H1 (cell line): ENCODE measurements around the gene GRM7.

Experiments
- BCL11A ChIP-seq, 2 experiments: IDR thresholded peaks; one replicate each; pipeline ENCODE4 v1.6.1; 2011; ENCODE audit warnings: low read depth in 2 of 2, low read length in 2 of 2, mild to moderate bottlenecking in 2 of 2
- CREB1 ChIP-seq: IDR thresholded peaks from 2 replicates; pipeline ENCODE4 v1.6.1; 2012; ENCODE audit warnings: inconsistent platforms
- CTCF ChIP-seq, 3 experiments: IDR thresholded peaks; 1 replicate in 2 of 3; 2 replicates in 1 of 3; pipeline versions ENCODE4 v1.5.1 to v1.6.1; 2011; ENCODE audit warnings: low read length in 3 of 3, mild to moderate bottlenecking in 3 of 3, inconsistent platforms in 2 of 3, low read depth in 1 of 3, moderate library complexity in 1 of 3; ENCODE audit not compliant: insufficient read depth in 1 of 3; ENCODE audit errors: control extremely low read depth in 1 of 3
- EP300 ChIP-seq, 2 experiments: IDR thresholded peaks; 1 replicate in 1 of 2; 2 replicates in 1 of 2; pipeline ENCODE4 v1.6.1; 2011 to 2012; ENCODE audit warnings: low read depth in 2 of 2, low read length in 2 of 2, mild to moderate bottlenecking in 2 of 2, borderline replicate concordance in 1 of 2, inconsistent platforms in 1 of 2, moderate library complexity in 1 of 2
- EZH2 ChIP-seq: fragments of 200-600 bp; sonication (generic); IDR thresholded peaks from 2 replicates; pipeline ENCODE4 v1.7.1; 2012; ENCODE audit warnings: low read depth, mild to moderate bottlenecking, moderate library complexity, low read length, inconsistent platforms; ENCODE audit not compliant: severe bottlenecking
- JUND ChIP-seq: IDR thresholded peaks from 2 replicates; pipeline ENCODE4 v1.6.1; 2011; ENCODE audit warnings: mild to moderate bottlenecking, improper control_type of control experiment, low read length
- KDM5A ChIP-seq: fragments of 200-600 bp; IDR thresholded peaks from 2 replicates; pipeline ENCODE4 v1.7.1; 2012; ENCODE audit warnings: mild to moderate bottlenecking, low read length, inconsistent platforms, mixed read lengths
- POLR2A ChIP-seq, 2 experiments: IDR thresholded peaks; 1 replicate in 1 of 2; 2 replicates in 1 of 2; pipeline ENCODE4 v1.6.1; 2011; ENCODE audit warnings: low read depth in 2 of 2, low read length in 2 of 2, mild to moderate bottlenecking in 2 of 2; ENCODE audit errors: control extremely low read depth in 1 of 2
- POLR2AphosphoS5 ChIP-seq: IDR thresholded peaks from 2 replicates; pipeline ENCODE4 v1.6.1; 2011; ENCODE audit warnings: low read depth, low read length
- RAD21 ChIP-seq, 2 experiments: IDR thresholded peaks in 1 of 2; conservative IDR thresholded peaks in 1 of 2; 2 replicates each; pipeline ENCODE4 v1.6.1; 2011; ENCODE audit warnings: low read depth in 2 of 2, low read length in 2 of 2, improper control_type of control experiment in 1 of 2, inconsistent platforms in 1 of 2, mild to moderate bottlenecking in 1 of 2, moderate library complexity in 1 of 2
- SIN3A ChIP-seq, 2 experiments: IDR thresholded peaks in 1 of 2; conservative IDR thresholded peaks in 1 of 2; 2 replicates each; pipeline ENCODE4 v1.6.1; 2011 to 2012; ENCODE audit warnings: low read length in 2 of 2, improper control_type of control experiment in 1 of 2, low read depth in 1 of 2, mild to moderate bottlenecking in 1 of 2
- SIX5 ChIP-seq: IDR thresholded peaks from 2 replicates; pipeline ENCODE4 v1.6.1; 2011; ENCODE audit warnings: mild to moderate bottlenecking, low read depth, low read length
- TCF12 ChIP-seq: IDR thresholded peaks from 2 replicates; pipeline ENCODE4 v1.6.1; 2011; ENCODE audit warnings: low read depth, mild to moderate bottlenecking, low read length

GRCh38 chr3:7607676-7608075 is 746.8 kb downstream of the GRM7 start:
- TF ChIP-seq BCL11A (IDR thresholded peaks at IDR 0.05; ENCODE audit: low read depth in 2 of 2, low read length in 2 of 2) (no peak), TCF12 (no peak), CTCF (IDR thresholded peaks at IDR 0.05; ENCODE audit: control extremely low read depth in 1 of 3, insufficient read depth in 1 of 3, low read depth in 1 of 3, low read length in 3 of 3) (no peak), JUND (no peak), POLR2A (IDR thresholded peaks at IDR 0.05; ENCODE audit: control extremely low read depth in 1 of 2, low read depth in 2 of 2, low read length in 2 of 2) (no peak), POLR2AphosphoS5 (no peak), SIX5 (no peak), KDM5A (no peak), EP300 (IDR thresholded peaks at IDR 0.05; ENCODE audit: borderline replicate concordance in 1 of 2, low read depth in 2 of 2, low read length in 2 of 2) (no peak), SIN3A (conservative IDR thresholded peaks at IDR 0.05 in 1 of 2, IDR thresholded peaks at IDR 0.05 in 1 of 2; ENCODE audit: low read depth in 1 of 2, low read length in 2 of 2) (no peak), EZH2 (no peak), CREB1 (no peak), RAD21 (IDR thresholded peaks at IDR 0.05 in 1 of 2, conservative IDR thresholded peaks at IDR 0.05 in 1 of 2; ENCODE audit: low read depth in 2 of 2, low read length in 2 of 2) (no peak)
